Progenitor cell of endocrine pancreas (in vitro differentiated cells): Measurements from ENCODE around the gene BNIPL. TPM values are rescaled to one million over a fixed set of nuclear protein-coding genes. Genes with fewer than 3 reads are reported as not detected.

Experiments
- DNase-seq: peaks from one replicate; pipeline ENCODE4 v3.0.0; 2021; ENCODE audit warnings: low spot score; ENCODE audit not compliant: unreplicated experiment
- H3K27ac Mint-ChIP-seq: 2 replicates; pipeline ENCODE4 v1.8.0; 2021; ENCODE audit warnings: mild to moderate bottlenecking, moderate library complexity, mixed read lengths
- H3K27me3 Mint-ChIP-seq: 2 replicates; pipeline ENCODE4 v1.8.0; 2021; ENCODE audit warnings: mixed read lengths
- H3K36me3 Mint-ChIP-seq: 2 replicates; pipeline ENCODE4 v1.8.0; 2022; ENCODE audit warnings: mixed read lengths; ENCODE audit not compliant: insufficient read depth
- H3K4me1 Mint-ChIP-seq: 2 replicates; pipeline ENCODE4 v1.8.0; 2021; ENCODE audit warnings: low read depth, mixed read lengths
- H3K4me3 Mint-ChIP-seq: 2 replicates; pipeline ENCODE4 v1.8.0; 2021; ENCODE audit warnings: low read depth, mild to moderate bottlenecking, moderate library complexity, mixed read lengths
- H3K9me3 Mint-ChIP-seq: 2 replicates; pipeline ENCODE4 v1.8.0; 2021; ENCODE audit warnings: low read depth, mixed read lengths
- CTCF ChIP-seq: fragments of 200-600 bp; sonication (generic); IDR thresholded peaks from one replicate; pipeline ENCODE4 v1.5.0; 2021; ENCODE audit warnings: antibody characterized with exemption, mild to moderate bottlenecking; ENCODE audit not compliant: unreplicated experiment
- total RNA-seq: library from RNA; stranded (reverse); gene quantifications from 2 replicates; pipeline ENCODE4 v1.2.1, GENCODE V29; 2021

Gene BNIPL
- total RNA-seq, 1 donor from 2014 or later = 0.93 TPM

- Mint-ChIP-seq H3K9me3 (no peaks in the 10 kb centered on the region), H3K27ac (no peak overlapping the region), H3K4me1 (peaks cover 5% of the 10 kb centered on the region), H3K36me3 (peaks cover 5% of the 10 kb centered on the region), H3K4me3 (peak overlapping the region; percentile 37), H3K27me3 (no peaks in the 10 kb centered on the region)
- TF ChIP-seq CTCF = no peak
- no peak for DNase-seq
Measured at GRCh38 chr1:151049458-151049857, 13.1 kb downstream of the BNIPL start.

GRCh38 chr1:151050051-151050688 is 13.8 kb downstream of the BNIPL start:
- Mint-ChIP-seq H3K27me3 (no peaks in the 10 kb centered on the region), H3K4me1 (peaks cover 7% of the 10 kb centered on the region), H3K9me3 (no peaks in the 10 kb centered on the region), H3K36me3 (peaks cover 9% of the 10 kb centered on the region), H3K4me3 (no peak overlapping the region), H3K27ac (no peak overlapping the region)
- no peak for TF ChIP-seq CTCF
- DNase-seq = no peak

DNA sequence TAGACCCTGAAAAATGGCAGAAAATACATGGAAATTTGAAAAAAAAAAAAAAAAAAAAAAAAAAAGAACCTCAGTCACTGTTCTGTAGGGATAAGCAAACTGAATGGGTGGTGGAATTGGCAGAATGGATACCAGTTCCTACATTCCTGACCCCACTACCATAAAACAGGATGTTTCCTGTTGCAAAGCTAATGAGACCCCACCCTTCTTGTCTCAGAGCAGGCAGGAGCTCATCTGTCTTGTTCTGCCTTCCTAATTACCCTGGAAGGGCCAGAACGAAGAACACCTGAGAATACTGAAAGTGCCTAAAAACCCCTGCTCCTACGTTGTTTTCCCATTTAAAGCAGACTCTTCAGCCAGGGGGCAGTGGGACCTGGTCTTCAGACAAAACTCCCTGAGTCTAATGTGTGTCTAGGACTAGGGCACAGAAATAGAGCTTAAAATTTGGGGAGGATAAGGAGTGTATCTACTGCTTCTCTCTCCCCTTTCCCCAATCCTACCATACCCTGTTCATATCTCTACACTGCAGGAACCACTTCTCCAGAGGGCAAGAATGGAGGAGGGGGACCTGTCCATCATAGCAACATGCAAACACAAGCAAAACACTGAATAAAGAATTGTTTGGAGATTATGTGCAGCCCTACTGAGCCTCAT is 15.1 kb downstream of the BNIPL start:
- H3K36me3 Mint-ChIP-seq = peaks cover 14% of the 10 kb centered on the region
- H3K4me1 Mint-ChIP-seq = peaks cover 16% of the 10 kb centered on the region
- H3K9me3 Mint-ChIP-seq = no peaks in the 10 kb centered on the region
- no peak overlapping the region for H3K27ac Mint-ChIP-seq
- TF ChIP-seq CTCF = no peak
- DNase-seq = no peak
- H3K4me3 Mint-ChIP-seq = no peak overlapping the region
- H3K27me3 Mint-ChIP-seq = no peaks in the 10 kb centered on the region

DNA sequence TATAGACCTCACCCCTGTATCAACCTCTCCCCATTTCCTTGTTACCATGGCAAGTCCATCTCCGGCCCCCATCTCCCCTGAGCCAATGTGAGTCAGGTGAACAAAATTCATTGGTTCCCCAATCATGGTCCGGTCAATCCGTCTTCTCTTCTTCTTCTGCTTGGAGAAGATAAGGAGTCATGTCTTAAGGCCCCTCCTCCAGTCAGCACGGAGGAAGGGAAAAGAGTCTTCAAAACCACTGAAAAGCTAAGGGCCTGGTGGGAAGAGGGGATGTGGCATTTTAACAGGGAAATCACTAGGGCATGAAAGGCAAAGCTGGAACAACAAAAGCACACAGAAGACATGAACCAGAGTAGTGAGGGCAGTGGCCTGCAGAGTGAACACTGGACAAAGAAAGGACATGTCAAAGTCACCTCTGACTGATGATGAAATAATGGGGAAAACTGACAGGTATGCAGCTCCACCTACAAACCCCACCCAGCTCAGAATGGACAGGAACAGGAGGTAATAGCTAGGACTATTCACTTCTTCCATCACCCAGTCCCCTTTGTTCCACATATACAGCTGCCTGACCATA is 18.7 kb downstream of the BNIPL start:
- Mint-ChIP-seq H3K36me3 (peaks cover 21% of the 10 kb centered on the region), H3K9me3 (no peaks in the 10 kb centered on the region), H3K27ac (no peak overlapping the region), H3K4me1 (peaks cover 30% of the 10 kb centered on the region), H3K4me3 (no peak overlapping the region), H3K27me3 (no peaks in the 10 kb centered on the region)
- no peak for TF ChIP-seq CTCF
- DNase-seq = no peak

DNA sequence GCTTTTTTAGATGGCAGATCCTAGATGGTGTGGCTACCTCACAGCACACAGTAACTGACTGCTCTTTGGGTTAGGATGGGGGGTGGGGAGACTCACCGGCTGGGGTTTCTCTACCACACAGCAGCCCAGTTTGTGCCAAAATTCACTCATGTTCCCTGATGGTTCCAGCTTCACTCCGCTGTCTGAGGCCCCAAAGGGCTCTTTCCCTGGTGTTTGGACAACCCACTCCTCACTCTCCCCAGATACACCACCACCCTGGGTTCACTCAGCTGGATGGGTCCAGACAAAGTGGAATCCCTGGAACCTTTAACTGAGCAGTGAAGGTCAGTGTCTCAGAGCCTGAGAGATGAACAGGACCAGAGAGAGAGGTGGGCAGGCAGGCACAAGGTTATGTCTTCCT is 19.2 kb downstream of the BNIPL start:
- no peaks in the 10 kb centered on the region for H3K27me3 Mint-ChIP-seq
- no peak for TF ChIP-seq CTCF
- no peak overlapping the region for H3K4me3 Mint-ChIP-seq
- H3K27ac Mint-ChIP-seq = peak overlapping the region; percentile 84
- DNase-seq = no peak
- peaks cover 30% of the 10 kb centered on the region for H3K4me1 Mint-ChIP-seq
- no peaks in the 10 kb centered on the region for H3K9me3 Mint-ChIP-seq
- peaks cover 21% of the 10 kb centered on the region for H3K36me3 Mint-ChIP-seq
